HEK293 (cell line): ENCODE results near the gene RABEP2.

ENCODE experiments used
- ATF2 ChIP-seq: fragments of 450-650 bp; formaldehyde crosslinking; IDR thresholded peaks from 2 replicates; pipeline ENCODE4 v1.5.1; 2016; ENCODE audit warnings: missing biosample characterization, missing genetic modification characterization, low read depth
- FEZF1 ChIP-seq: fragments of 450-650 bp; formaldehyde crosslinking; IDR thresholded peaks from 2 replicates; pipeline ENCODE4 v1.5.1; 2016; ENCODE audit warnings: missing biosample characterization, missing genetic modification characterization
- KLF10 ChIP-seq: fragments of 450-650 bp; IDR thresholded peaks from 2 replicates; pipeline ENCODE4 v1.5.1; 2018; ENCODE audit warnings: missing biosample characterization, mild to moderate bottlenecking, missing genetic modification characterization
- KLF9 ChIP-seq: fragments of 450-650 bp; formaldehyde crosslinking; IDR thresholded peaks from 2 replicates; pipeline ENCODE4 v1.5.1; 2016; ENCODE audit warnings: missing biosample characterization, missing genetic modification characterization, low read depth
- SP2 ChIP-seq: fragments of 450-650 bp; formaldehyde crosslinking; IDR thresholded peaks from 2 replicates; pipeline ENCODE4 v1.5.1; 2016; ENCODE audit warnings: missing biosample characterization, missing genetic modification characterization
- ZBTB1 ChIP-seq: fragments of 450-650 bp; formaldehyde crosslinking; IDR thresholded peaks from 2 replicates; pipeline ENCODE4 v1.5.1; 2016; ENCODE audit warnings: missing biosample characterization, missing genetic modification characterization
- ZBTB7A ChIP-seq: fragments of 450-650 bp; formaldehyde crosslinking; IDR thresholded peaks from 2 replicates; pipeline ENCODE4 v1.5.1; 2016; ENCODE audit warnings: low read depth, missing biosample characterization, missing genetic modification characterization
- ZNF404 ChIP-seq: fragments of 450-650 bp; formaldehyde crosslinking; IDR thresholded peaks from 2 replicates; pipeline ENCODE4 v1.5.1; 2017; ENCODE audit warnings: missing biosample characterization, missing genetic modification characterization
- ZNF48 ChIP-seq: fragments of 450-650 bp; formaldehyde crosslinking; IDR thresholded peaks from 2 replicates; pipeline ENCODE4 v1.5.1; 2016; ENCODE audit warnings: missing biosample characterization, missing genetic modification characterization
- ZNF621 ChIP-seq: fragments of 450-650 bp; formaldehyde crosslinking; IDR thresholded peaks from 2 replicates; pipeline ENCODE4 v1.5.1; 2017; ENCODE audit warnings: missing biosample characterization, missing genetic modification characterization
- ZNF639 ChIP-seq: fragments of 450-650 bp; formaldehyde crosslinking; IDR thresholded peaks from 2 replicates; pipeline ENCODE4 v1.5.1; 2016; ENCODE audit warnings: missing biosample characterization, missing genetic modification characterization
- ZNF768 ChIP-seq: fragments of 450-650 bp; formaldehyde crosslinking; IDR thresholded peaks from 2 replicates; pipeline ENCODE4 v1.5.1; 2018; ENCODE audit warnings: missing biosample characterization, mild to moderate bottlenecking, missing genetic modification characterization
- TF ChIP-seq, protein P1 (sequence below): fragments of 450-650 bp; formaldehyde crosslinking; IDR thresholded peaks from 2 replicates; pipeline ENCODE4 v1.5.1; 2016; ENCODE audit warnings: missing biosample characterization, missing genetic modification characterization

DNA sequence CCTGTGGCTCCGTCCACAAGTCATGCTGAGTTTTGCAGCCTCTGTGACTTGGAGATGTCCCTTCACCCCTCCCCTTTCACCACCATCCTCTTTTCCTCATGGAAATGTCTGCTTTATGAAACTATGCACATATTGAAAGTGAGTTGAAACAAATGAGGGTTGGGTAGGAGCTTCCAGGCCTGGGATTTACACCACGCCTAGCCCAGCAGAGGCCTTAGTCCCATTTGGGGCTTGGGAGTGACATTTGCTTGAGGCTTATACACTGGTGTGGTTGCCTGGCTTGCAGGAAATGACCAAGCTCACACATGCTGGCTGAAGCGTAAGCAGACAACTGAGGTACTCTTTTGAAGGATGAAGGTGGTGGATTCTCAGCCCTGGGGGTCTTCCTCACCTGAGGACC lies 39.0 kb upstream of the RABEP2 start:
- TF ChIP-seq, protein P1, sequence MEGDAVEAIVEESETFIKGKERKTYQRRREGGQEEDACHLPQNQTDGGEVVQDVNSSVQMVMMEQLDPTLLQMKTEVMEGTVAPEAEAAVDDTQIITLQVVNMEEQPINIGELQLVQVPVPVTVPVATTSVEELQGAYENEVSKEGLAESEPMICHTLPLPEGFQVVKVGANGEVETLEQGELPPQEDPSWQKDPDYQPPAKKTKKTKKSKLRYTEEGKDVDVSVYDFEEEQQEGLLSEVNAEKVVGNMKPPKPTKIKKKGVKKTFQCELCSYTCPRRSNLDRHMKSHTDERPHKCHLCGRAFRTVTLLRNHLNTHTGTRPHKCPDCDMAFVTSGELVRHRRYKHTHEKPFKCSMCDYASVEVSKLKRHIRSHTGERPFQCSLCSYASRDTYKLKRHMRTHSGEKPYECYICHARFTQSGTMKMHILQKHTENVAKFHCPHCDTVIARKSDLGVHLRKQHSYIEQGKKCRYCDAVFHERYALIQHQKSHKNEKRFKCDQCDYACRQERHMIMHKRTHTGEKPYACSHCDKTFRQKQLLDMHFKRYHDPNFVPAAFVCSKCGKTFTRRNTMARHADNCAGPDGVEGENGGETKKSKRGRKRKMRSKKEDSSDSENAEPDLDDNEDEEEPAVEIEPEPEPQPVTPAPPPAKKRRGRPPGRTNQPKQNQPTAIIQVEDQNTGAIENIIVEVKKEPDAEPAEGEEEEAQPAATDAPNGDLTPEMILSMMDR (tag by site-specific recombination): no peak
- TF ChIP-seq ZBTB7A (tag by site-specific recombination) (no peak), KLF10 (no peak), ZNF639 (tag by site-specific recombination) (no peak), ZNF48 (tag by site-specific recombination) (no peak), ZNF404 (tag by site-specific recombination) (no peak), FEZF1 (tag by site-specific recombination) (no peak), ATF2 (tag by site-specific recombination) (no peak), KLF9 (tag by site-specific recombination) (no peak), SP2 (tag by site-specific recombination) (no peak), ZNF621 (tag by site-specific recombination) (no peak), ZNF768 (tag by site-specific recombination) (no peak), ZBTB1 (tag by site-specific recombination) (no peak)
